H1 (cell line): Measurements from ENCODE around the gene MIXL1. TPM values are rescaled to one million over a fixed set of nuclear protein-coding genes. Genes with fewer than 3 reads are reported as not detected.

Source experiments
- BCL11A ChIP-seq, 2 experiments: IDR thresholded peaks; one replicate each; pipeline ENCODE4 v1.6.1; 2011; ENCODE audit warnings: low read depth in 2 of 2, low read length in 2 of 2, mild to moderate bottlenecking in 2 of 2
- EZH2 ChIP-seq: fragments of 200-600 bp; sonication (generic); IDR thresholded peaks from 2 replicates; pipeline ENCODE4 v1.7.1; 2012; ENCODE audit warnings: low read depth, mild to moderate bottlenecking, moderate library complexity, low read length, inconsistent platforms; ENCODE audit not compliant: severe bottlenecking
- RNF2 ChIP-seq: fragments of 200-900, 300-1000 bp; sonication (generic); IDR thresholded peaks from 2 replicates; pipeline ENCODE4 v1.7.1; 2016; ENCODE audit warnings: borderline replicate concordance, low read depth, mild to moderate bottlenecking, antibody characterized with exemption, low read length; ENCODE audit not compliant: poor library complexity, severe bottlenecking; ENCODE audit errors: missing control alignments
- RXRA ChIP-seq: IDR thresholded peaks from 2 replicates; pipeline ENCODE4 v1.6.1; 2011; ENCODE audit warnings: low read depth, mild to moderate bottlenecking, low read length, moderate library complexity; ENCODE audit not compliant: insufficient read depth
- SP1 ChIP-seq: IDR thresholded peaks from 2 replicates; pipeline ENCODE4 v1.6.1; 2011; ENCODE audit warnings: low read depth, low read length
- SRF ChIP-seq: IDR thresholded peaks from 2 replicates; pipeline ENCODE4 v1.6.1; 2011; ENCODE audit warnings: mild to moderate bottlenecking, low read depth, low read length, moderate library complexity
- TAF7 ChIP-seq: optimal IDR thresholded peaks from 2 replicates; pipeline ENCODE3; 2011; ENCODE audit warnings: low read depth, mild to moderate bottlenecking, inconsistent platforms, low read length, moderate library complexity, borderline replicate concordance
- polyA plus RNA-seq, 7 experiments: library from polyadenylated mRNA; depleted of rRNA in 3 of 7; stranded (reverse) in 5 of 7; unstranded in 2 of 7; fragments of >200 nt in 5 of 7; fragments of 200-250 nt in 2 of 7; gene quantifications; 1 replicate in 5 of 7; 2 replicates in 1 of 7; 4 replicates in 1 of 7; pipeline versions ENCODE4 v1.2.1 to v1.2.3, GENCODE V29; 2011 to 2013; ENCODE audit warnings: missing spikeins in 2 of 7, mixed read lengths in 2 of 7
- total RNA-seq: library from RNA; stranded (reverse); fragmentation: NEBNext Ultra II Directional; extraction: Animal tissue kit (Norgen Biotek cat#: 25700); gene quantifications from 2 replicates; pipeline ENCODE4 v1.2.1, GENCODE V29; 2021

Gene MIXL1
- total and polyA plus RNA-seq, 2 of the 8 experiments (the other 6 are each of a cell fraction or from before 2014, with no cell fraction given): 1.5 to 1.8 TPM

- TF ChIP-seq RXRA (no peak), BCL11A (IDR thresholded peaks at IDR 0.05; ENCODE audit: low read depth in 2 of 2, low read length in 2 of 2) (no peak), RNF2 (no peak), SP1 (no peak), EZH2 (no peak), TAF7 (no peak), SRF (no peak)
Observed at GRCh38 chr1:226253933-226254332, 30.5 kb downstream of the MIXL1 start (continued).
